ENCODE measurements around the gene ZCCHC13.
"Not testable (repeated sequence)": the region's sequence is repeated elsewhere in the genome, so short reads cannot be mapped to it uniquely, and the experiment has no call there.

Gene ZCCHC13

DNA sequence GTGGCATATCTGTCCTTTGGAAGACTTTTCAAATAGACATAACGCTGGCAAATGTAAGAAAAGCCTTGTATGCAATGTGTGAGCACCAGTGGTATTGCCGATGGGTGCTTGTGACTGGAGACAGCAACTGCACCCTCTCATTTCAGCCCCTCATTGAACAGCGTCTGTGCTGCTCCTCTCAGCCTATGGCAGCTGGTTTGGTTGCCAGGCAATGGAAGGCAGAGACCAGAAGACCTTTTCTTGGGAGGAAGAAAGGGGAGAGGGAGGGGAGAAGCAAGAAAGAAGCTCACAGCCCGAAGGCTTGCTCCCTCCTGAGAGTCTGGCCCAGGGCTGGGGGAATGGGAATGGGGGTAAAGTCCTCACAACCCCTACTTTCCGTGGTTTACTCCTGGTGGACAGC, 20.2 kb downstream of the ZCCHC13 start:
- DNase-seq: no peak

DNA sequence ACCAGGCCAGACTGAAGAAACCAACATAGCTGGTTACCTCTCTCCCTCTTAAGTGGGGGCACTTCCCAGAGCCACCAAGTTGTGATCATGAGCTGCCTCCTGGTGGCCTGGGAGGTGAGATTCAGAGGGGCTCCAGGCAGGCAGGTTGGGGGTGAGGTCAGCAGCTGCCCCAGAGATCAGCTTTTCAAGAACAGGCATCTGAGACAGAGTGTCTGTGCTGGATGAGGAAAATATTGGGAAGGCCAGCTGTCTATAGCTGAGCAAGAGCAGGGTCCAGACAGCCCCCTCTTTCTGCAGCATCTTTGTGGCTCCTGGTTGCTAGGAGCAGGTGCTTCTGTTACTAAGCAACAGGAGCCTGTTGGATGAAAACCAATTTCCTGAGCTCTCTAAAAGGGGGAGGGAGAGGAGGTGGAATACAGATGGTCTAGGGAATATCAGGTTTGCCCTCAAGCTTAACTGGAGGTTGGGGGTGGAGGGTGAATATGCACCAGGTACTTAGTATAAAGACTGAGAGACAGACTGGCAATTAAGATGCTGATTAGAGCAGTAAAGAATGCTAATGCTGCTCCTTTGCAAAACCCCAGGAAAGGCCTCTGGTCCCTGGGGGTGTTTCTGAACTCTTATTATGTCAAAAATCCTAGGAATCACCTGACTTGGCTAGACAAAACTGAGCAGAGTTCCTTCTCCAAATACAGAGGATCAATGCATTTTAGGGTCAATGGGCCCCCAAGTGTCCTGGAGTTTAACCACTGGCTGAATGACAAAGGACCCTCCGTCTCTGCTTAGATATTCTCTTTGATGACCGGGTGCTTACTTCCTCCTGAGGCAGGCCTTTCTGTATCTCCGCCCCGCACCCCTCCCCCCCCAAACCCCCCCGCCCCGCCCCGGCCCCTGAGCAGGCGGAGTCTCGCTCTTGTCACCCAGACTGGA, 21.4 kb downstream of the ZCCHC13 start:
- no peak for DNase-seq

DNA sequence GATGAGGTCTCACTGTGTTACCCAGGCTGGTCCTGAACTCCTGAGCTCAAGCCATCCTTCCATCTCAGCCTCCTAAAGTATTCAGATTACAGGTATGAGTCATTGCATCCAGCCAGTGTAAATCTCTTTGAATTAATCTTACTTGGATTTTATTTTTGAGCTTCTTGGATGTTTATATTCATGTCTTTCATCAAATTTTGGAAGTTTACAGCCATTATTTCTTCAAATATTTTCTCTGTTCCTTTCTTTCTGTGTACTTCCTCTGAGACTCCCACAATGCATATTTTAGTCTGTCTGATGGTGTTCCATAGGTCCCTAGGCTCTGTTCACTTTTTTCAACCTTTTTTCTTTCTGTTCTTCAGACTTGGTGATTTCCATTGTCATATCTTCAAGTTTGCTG, 34.9 kb downstream of the ZCCHC13 start:
- no peak for DNase-seq

DNA sequence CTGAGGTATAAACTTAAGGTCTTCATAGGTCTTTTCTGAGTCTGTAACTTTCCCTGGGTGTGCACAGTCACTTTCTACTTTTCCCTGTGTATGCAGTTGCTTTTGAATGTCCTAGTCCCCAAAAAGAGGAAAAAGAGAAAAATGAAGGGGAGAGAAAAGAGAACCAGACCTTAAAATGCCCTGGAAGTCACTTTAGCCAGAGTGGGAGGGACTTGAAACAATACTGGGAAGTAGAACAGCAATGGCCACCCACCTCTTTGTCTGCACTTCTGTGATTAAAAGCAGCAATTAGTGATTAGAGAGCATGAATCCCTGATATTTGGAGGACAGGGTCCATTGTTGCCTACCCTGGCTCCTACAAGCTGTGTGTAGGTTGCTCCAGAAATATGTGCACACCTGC, 36.1 kb downstream of the ZCCHC13 start:
- DNase-seq: no peak

DNA sequence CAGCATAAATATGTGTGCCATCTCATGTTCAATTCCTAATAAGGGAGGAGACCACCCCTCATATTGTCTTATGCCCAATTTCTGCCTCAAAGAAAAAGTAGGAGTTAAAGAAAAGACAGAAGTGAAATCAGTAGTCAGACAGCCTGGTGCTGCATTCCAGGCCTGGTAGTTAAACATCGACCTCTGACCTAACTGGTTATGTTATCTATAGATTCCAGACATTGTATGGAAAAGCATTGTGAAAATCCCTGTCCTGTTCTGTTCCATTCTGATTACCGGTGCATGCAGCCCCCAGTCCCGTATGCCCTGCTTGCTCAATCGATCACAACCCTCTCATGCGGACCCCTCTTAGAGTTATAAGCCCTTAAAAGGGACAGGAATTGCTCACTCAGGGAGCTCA, 38.2 kb downstream of the ZCCHC13 start:
- DNase-seq: not testable (repeated sequence)

DNA sequence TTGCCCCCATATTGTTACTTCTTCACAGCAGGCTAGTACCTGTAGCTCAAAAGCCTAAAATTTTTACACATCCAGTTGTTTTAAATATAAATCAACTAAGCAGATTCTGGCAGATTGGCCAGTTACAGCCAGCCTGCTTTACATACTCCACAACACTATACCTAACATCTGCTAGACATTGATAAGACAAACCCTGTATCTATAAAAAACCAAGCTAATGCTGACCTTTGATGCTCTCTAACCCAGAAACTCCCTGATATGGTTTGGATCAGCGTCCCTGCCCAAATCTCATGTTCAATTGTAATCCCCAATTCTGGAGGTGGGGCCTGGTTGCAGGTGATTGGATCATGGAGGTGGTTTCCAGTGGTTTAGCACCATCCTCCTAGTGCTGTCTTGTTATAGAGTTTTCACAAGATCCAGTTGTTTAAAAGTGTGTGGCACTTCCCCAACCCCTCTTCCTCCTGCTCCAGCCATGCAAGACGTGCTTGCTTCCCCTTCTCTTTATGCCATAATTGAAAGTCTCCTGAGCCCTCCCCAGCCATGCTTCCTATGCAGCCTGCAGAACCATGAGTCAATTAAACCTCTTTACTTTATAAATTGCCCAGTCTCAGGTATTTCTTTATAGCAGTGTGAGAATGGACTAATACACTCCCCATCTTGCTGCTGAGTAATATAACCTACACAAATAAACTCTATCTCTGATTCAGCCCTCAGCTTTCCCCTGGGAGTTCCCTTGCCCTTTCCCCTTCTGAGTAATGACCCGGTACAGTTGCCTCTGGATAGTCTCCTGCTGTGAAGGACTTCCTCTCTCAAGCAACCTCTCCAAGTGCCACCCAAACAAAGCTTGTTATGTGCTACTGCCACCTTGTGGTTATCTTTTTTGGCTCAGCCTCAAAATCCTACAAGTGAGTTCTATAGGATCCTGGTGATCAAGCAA, 39.6 kb downstream of the ZCCHC13 start:
- DNase-seq: no peak

DNA sequence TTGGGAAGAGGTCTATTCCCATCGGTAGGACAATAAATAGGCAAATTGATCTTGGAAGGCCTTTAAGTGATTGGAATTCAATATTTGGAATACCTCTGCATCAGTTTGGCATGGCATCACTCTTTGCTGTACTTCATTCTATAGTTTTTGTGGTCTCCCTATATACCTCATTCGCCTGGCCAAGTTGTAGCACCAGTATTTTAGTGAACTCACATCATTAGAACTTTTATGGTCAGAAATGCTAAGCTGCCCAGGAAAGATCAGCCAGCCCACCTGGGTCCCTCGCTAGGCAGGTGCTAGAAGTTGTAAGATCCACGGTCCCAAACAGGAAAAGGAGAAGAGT, 40.3 kb downstream of the ZCCHC13 start:
- DNase-seq: no peak

DNA sequence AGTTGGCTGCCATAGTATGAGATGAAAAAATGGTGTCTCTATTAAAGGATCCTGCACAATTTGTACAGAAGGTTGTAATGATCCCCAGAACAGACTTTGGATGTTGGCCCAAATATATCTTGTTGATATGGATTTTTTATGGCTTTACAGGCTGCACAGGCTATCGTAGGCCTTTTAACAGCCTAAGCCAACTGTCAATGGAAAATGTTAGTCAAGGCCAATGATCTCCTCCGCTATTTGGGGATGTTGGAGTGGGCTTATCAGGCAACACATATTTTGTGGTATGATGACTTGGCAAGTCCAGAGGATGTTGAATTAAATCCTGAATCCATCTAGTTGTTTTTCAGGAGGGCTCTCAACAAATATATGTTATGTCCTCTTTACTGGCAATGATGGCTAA, 42.1 kb downstream of the ZCCHC13 start:
- DNase-seq: no peak

DNA sequence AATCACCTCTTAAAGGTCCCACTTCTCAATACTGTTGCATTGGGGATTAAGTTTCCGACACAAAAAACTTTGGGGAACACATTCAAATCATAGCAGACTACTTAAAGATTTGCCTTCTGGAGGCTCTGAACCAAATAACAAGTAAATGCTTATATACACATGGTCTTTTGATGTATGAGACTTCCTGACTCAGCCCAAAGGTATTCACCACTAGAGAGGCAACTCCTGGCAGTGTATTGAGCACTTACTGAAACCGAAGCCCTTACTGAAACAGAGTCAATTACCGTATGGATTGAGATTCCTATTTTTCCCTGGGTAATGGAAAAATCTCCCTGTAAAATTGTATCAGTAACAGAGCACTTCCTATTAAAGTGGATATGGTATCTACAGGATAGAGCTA, 45.4 kb downstream of the ZCCHC13 start:
- no peak for DNase-seq

DNA sequence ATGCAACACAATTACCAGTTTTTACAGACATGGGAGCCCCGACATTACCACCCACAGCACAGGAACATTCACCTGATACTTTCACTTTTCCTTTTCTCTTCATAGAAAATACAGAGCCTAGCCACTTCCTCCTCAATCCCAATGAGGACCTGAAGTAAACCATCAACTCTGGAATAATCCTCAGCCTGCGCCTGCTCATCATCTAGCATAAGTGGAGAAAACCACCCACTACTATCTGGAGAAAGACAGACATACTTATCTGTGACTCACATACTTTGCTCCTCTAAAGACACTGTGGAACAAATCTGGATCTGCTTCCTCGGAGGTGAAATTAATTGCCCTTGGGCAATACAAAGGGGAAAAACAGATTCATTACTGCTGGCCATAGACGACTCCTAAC, 47.8 kb downstream of the ZCCHC13 start:
- DNase-seq: no peak

DNA sequence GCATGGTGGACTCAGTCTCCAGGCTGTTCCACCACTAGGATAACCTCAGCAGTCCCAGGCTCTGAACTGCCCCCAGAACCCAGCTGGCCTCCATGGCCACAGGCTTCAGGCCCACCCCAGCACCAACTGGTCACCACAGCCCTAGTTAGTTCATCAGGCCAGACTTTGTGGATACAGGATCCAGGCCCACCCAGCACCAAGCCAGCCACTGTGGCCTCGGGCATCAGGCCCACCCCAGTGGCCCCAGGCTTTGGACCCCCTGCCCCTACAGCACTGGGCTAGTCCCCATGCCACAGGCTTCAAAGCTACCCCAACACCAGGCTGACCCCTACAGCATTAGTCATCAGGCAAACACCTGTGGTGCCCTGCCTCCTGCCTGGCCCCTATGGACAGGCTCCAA, 50.0 kb downstream of the ZCCHC13 start:
- DNase-seq: no peak

Measured in activated effector memory CD4-positive, alpha-beta T cell treated with anti-CD3 and anti-CD28 coated beads, Interleukin-2, amount 50 U/mL, for 16 hours (primary cell).